ENCODE measurements around the gene HES3.

The HES3 gene

DNA sequence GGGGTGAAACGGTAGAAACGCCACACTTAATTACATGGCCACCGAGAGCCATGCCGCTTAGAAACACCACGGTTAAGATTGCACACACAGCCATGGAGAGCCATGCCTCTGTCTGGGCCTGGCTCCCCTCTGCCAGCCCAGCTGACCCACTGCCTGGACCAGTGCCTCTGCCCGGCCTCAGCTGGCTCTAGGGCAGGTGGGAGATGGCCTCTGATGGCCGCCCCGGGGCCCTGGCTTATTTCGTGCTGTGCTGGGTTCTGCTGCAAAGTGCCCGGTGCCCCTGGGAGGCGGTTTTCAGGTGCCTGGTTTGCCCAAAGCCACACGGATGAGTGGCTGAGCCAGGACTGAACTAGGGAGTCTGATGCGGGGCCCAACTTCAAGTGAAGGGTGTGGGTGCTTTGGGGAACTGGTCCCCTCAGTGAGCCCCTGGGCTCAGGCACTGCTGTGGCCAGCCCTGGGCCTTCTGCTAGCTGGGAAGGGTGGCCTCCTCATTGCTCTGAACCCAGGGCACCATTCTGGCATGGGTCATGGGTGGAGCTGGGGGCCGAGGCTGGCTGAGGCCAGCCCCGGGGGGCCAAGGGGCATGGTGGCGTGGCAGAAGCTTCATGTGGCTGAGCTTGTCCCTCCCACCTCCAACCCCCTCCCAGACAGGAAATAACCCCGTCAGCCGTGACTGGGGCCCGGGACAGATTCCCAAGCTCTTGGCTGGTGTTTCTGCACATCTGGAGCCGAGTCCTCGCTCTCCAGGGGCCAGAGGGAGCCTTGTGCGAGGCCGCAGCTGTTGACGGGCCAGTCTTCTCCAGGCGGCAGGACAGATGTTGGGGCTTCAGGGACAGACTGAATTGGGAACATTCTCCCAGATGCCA is 18.8 kb downstream of the HES3 start:
- H3K9me2 ChIP-seq (ENCODE audit: low read depth, low read length): no peaks in the 10 kb centered on the region
- H3K27me3 ChIP-seq (ENCODE audit: insufficient read depth, low read length): peaks cover 4% of the 10 kb centered on the region; the same call in 1 of the 2 replicates
- no peak for TF ChIP-seq EZH2 (IDR thresholded peaks at IDR 0.05; ENCODE audit: borderline replicate concordance, low read length)
- TF ChIP-seq, protein P1, sequence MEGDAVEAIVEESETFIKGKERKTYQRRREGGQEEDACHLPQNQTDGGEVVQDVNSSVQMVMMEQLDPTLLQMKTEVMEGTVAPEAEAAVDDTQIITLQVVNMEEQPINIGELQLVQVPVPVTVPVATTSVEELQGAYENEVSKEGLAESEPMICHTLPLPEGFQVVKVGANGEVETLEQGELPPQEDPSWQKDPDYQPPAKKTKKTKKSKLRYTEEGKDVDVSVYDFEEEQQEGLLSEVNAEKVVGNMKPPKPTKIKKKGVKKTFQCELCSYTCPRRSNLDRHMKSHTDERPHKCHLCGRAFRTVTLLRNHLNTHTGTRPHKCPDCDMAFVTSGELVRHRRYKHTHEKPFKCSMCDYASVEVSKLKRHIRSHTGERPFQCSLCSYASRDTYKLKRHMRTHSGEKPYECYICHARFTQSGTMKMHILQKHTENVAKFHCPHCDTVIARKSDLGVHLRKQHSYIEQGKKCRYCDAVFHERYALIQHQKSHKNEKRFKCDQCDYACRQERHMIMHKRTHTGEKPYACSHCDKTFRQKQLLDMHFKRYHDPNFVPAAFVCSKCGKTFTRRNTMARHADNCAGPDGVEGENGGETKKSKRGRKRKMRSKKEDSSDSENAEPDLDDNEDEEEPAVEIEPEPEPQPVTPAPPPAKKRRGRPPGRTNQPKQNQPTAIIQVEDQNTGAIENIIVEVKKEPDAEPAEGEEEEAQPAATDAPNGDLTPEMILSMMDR (IDR thresholded peaks at IDR 0.05; ENCODE audit: low read length): no peak
- no peaks in the 10 kb centered on the region for H4K20me1 ChIP-seq (ENCODE audit: insufficient read depth, low read length)
- no peaks in the 10 kb centered on the region for H3K9me3 ChIP-seq (ENCODE audit: low read length)
- H3K36me3 ChIP-seq (ENCODE audit: insufficient read depth, low read length): no peaks in the 10 kb centered on the region
- no peaks in the 10 kb centered on the region for H3K79me2 ChIP-seq (ENCODE audit: insufficient read depth, low read length)
- H3K4me2 ChIP-seq (ENCODE audit: low read length): no peak overlapping the region
- no peak overlapping the region for H2AFZ ChIP-seq (ENCODE audit: low read length)
- no peak overlapping the region for H3K9ac ChIP-seq (ENCODE audit: low read length)
- H3K27ac ChIP-seq (ENCODE audit: low read depth, low read length, poor library complexity, severe bottlenecking): no peak overlapping the region
- H3K4me3 ChIP-seq (ENCODE audit: low read depth, low read length, poor library complexity, severe bottlenecking): no peak overlapping the region
- peaks cover 3% of the 10 kb centered on the region for H3K4me1 ChIP-seq (ENCODE audit: insufficient read depth, low read length, severe bottlenecking)
- no peaks in the 10 kb centered on the region for H3F3A ChIP-seq (ENCODE audit: insufficient read depth, low read length)

DNA sequence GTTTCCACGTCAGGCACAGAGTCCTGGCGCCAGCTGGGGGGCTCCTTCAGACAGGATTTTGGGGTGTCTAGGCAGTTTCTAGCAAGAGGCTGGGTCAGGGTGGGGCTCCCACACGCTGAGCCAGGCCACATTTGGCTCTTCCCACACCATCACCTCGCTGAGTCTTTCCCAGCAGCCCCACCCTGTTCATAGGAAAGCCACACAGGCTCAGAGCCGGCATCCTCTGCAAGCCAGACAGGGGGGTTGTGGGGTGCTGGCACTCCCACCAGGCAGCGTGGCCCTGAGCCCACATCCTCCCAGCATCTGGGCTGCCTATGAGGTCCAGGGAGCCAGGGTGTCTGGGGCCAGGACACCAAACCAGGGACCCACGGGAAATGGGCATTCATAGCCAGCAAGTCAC is 19.7 kb downstream of the HES3 start:
- no peak overlapping the region for H2AFZ ChIP-seq (ENCODE audit: low read length)
- no peaks in the 10 kb centered on the region for H3F3A ChIP-seq (ENCODE audit: insufficient read depth, low read length)
- peaks cover 3% of the 10 kb centered on the region for H3K4me1 ChIP-seq (ENCODE audit: insufficient read depth, low read length, severe bottlenecking)
- no peak for TF ChIP-seq EZH2 (IDR thresholded peaks at IDR 0.05; ENCODE audit: borderline replicate concordance, low read length)
- TF ChIP-seq, protein P1 (IDR thresholded peaks at IDR 0.05; ENCODE audit: low read length): no peak
- no peak overlapping the region for H3K27ac ChIP-seq (ENCODE audit: low read depth, low read length, poor library complexity, severe bottlenecking)
- H3K27me3 ChIP-seq (ENCODE audit: insufficient read depth, low read length): peaks cover 8% of the 10 kb centered on the region; the same call in 1 of the 2 replicates
- no peaks in the 10 kb centered on the region for H3K9me2 ChIP-seq (ENCODE audit: low read depth, low read length)
- H3K79me2 ChIP-seq (ENCODE audit: insufficient read depth, low read length): no peaks in the 10 kb centered on the region
- no peaks in the 10 kb centered on the region for H3K36me3 ChIP-seq (ENCODE audit: insufficient read depth, low read length)
- H3K9me3 ChIP-seq (ENCODE audit: low read length): no peaks in the 10 kb centered on the region
- H4K20me1 ChIP-seq (ENCODE audit: insufficient read depth, low read length): no peaks in the 10 kb centered on the region
- no peak overlapping the region for H3K4me3 ChIP-seq (ENCODE audit: low read depth, low read length, poor library complexity, severe bottlenecking)
- no peak overlapping the region for H3K4me2 ChIP-seq (ENCODE audit: low read length)
- no peak overlapping the region for H3K9ac ChIP-seq (ENCODE audit: low read length)

DNA sequence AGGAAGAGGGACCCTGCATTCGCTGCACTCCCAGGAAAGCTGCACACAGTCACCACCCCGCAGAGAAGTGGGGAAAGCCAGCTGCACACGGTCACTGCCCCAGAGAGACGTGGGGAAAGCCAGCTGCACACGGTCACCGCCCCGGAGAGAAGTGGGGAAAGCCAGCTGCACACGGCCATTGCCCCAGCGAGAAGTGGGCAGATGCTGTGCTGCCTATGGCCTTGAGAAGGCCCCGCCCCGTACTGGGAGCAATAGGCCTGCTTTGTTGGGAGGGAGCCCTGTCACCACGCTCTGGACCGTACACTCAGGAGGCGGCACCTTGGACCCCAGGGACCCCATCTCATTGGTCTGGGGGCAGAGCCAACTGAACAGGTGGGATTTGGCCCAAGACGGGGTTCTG is 21.2 kb downstream of the HES3 start:
- Histone ChIP-seq H3K36me3 (ENCODE audit: insufficient read depth, low read length) (no peaks in the 10 kb centered on the region), H3K4me1 (ENCODE audit: insufficient read depth, low read length, severe bottlenecking) (peaks cover 3% of the 10 kb centered on the region)

More for the DNA sequence above, 21.2 kb downstream of the HES3 start:
- H3K9me2 ChIP-seq (ENCODE audit: low read depth, low read length): no peaks in the 10 kb centered on the region
- H4K20me1 ChIP-seq (ENCODE audit: insufficient read depth, low read length): no peaks in the 10 kb centered on the region
- H3K79me2 ChIP-seq (ENCODE audit: insufficient read depth, low read length): no peaks in the 10 kb centered on the region
- H2AFZ ChIP-seq (ENCODE audit: low read length): no peak overlapping the region
- no peak overlapping the region for H3K9ac ChIP-seq (ENCODE audit: low read length)
- TF ChIP-seq EZH2 (IDR thresholded peaks at IDR 0.05; ENCODE audit: borderline replicate concordance, low read length): no peak
- TF ChIP-seq, protein P1 (IDR thresholded peaks at IDR 0.05; ENCODE audit: low read length): no peak
- no peak overlapping the region for H3K4me3 ChIP-seq (ENCODE audit: low read depth, low read length, poor library complexity, severe bottlenecking)
- H3K9me3 ChIP-seq (ENCODE audit: low read length): no peaks in the 10 kb centered on the region
- no peaks in the 10 kb centered on the region for H3F3A ChIP-seq (ENCODE audit: insufficient read depth, low read length)
- H3K27me3 ChIP-seq (ENCODE audit: insufficient read depth, low read length): peaks cover 8% of the 10 kb centered on the region; the same call in 1 of the 2 replicates
- no peak overlapping the region for H3K4me2 ChIP-seq (ENCODE audit: low read length)
- no peak overlapping the region for H3K27ac ChIP-seq (ENCODE audit: low read depth, low read length, poor library complexity, severe bottlenecking)
